Activated CD4-positive, alpha-beta T cell treated with anti-CD3 and anti-CD28 coated beads, Interleukin-2, amount 50 U/mL, for 16 hours (primary cell): ENCODE results near the gene KLHDC7B.
"Not testable (repeated sequence)": the region's sequence is repeated elsewhere in the genome, so short reads cannot be mapped to it uniquely, and the experiment has no call there.

Experiments used
- DNase-seq: peaks from one replicate; pipeline ENCODE4 v3.0.0-alpha.2; 2020

Gene KLHDC7B

DNA sequence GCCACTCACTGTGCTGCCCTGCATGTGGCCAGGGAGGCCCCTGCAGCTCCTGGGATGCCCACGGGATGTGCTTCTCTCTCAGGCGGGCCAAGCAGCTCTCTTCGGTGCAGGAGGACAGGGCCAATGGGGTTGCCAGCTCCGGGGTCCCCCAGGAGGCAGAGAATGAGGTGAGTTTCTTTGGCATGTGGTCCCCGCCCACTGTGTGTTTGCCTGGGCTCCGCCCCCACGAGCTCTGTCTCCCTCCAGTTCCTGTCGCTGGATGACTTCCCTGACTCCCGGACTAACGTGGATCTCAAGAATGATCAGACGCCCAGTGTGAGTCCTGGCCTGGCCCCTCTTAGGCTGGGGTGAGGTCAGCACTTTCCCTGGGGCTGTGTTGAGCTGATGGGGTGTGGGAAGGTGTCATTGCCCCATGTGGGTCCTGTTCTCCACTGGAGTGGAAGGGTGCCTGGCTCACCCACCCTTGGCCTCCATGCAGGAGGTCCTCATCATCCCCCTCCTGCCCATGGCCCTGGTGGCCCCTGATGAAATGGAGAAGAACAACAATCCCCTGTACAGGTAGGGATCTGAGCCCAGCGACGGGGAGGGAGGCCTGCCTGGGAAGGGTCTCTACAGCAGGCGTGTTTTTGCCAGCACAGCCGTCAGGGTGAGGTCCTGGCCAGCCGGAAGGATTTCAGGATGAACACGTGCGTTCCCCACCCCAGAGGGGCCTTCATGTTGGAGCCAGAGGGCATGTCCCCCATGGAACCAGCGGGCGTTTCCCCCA is 28.0 kb upstream of the KLHDC7B start:
- no peak for DNase-seq

DNA sequence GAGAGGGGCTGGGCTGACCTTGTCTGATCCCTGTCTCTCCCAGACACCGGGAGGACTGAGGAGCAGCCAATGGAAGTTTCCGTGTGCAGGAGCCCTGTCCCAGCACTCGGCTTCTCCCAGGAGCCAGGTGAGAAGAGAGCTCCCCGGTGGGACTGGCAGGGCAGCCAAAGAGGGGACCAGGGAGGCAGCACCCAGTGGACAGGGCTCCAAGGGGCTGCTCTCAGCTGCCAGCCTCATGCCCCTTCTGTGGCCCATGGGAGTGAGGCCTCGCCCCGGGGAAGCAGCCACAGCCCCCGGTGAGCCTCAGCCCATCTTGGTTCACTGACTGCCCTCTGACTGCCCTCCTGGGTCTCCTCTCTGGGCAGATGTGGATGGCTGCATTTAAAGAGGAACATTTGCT is 27.1 kb upstream of the KLHDC7B start:
- DNase-seq, result no peak

DNA sequence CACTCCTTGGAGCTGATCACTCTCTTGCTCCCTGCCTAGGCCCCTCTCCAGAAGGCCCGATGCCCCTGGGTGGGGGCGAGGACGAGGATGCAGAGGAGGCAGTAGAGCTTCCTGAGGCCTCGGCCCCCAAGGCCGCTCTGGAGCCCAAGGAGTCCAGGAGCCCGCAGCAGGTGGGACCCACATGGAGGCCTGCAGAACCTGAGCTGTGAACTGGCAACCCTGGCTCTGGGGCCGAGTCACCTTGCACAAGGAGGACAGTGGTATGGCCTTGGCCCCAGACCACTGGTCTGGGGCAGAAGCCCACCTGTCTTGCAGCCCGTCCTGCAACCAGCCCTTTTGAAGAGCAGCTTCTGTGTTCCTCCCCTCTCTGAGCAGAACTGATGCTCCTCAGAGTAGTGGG is 26.5 kb upstream of the KLHDC7B start:
- DNase-seq, result no peak

DNA sequence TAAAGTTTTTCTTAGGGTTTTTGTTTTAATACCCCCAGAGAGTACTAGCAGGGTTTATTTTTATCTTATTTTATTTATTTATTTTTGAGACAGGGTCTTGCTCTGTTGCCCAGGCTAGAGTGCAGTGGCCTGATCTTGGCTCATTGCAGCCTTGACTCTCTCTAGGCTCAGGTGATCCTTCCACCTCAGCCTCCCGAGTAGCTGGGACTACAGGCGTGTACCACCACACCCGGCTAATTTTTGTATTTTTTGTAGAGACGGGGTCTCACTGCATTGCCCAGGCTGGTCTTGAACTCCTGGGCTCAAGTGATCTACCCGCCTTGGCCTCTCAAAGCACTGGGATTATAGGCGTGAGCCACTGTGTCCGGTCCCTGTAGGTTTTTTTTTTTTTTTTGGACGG is 25.5 kb upstream of the KLHDC7B start:
- not testable (repeated sequence) for DNase-seq

DNA sequence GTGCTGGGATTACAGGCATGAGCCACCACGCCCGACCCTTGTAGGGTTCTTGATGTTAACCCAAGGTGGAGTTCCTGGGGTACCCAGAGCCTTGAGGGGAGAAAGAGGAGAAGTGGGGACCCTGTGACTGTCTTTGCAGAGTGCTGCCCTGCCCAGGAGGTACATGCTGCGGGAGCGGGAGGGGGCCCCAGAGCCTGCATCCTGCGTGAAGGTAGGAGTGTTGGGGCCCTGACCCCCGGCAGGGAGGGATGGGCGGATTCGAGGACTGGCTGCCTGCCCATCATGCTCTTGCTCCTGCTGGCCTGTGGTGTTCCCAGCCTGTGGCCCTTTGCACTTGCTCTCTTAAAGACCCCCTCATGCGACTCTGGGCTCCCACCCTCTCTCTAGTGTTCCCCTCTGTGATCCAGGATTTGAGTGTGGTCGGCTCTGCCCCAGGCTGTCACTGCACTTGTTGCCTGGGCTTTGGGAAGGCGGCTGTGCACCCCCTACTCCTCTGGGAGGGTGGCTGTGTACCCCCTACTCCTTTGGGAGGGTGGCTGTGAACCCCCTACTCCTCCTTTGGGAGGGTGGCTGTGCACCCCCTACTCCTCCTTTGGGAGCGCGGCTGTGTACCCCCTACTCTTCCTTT is 24.8 kb upstream of the KLHDC7B start:
- DNase-seq, result no peak

DNA sequence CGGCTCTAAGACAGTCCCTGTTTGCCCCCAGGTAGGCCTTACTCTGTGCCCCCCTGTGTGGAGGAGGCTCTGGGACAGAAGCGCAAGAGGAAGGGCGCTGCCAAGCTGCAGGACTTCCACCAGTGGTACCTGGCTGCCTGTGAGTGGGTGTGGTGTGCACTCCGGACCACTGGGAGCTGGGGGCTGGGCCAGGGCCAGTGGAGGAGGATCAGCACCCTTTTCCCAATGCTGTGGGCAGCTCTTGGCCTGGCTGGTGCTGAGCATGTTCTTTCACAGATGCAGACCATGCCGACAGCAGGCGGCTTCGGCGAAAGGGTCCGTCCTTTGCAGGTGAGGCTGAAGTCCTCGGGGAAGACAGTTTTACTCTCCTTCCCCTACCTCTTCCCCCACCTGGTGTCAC is 24.0 kb upstream of the KLHDC7B start:
- DNase-seq, result no peak

DNA sequence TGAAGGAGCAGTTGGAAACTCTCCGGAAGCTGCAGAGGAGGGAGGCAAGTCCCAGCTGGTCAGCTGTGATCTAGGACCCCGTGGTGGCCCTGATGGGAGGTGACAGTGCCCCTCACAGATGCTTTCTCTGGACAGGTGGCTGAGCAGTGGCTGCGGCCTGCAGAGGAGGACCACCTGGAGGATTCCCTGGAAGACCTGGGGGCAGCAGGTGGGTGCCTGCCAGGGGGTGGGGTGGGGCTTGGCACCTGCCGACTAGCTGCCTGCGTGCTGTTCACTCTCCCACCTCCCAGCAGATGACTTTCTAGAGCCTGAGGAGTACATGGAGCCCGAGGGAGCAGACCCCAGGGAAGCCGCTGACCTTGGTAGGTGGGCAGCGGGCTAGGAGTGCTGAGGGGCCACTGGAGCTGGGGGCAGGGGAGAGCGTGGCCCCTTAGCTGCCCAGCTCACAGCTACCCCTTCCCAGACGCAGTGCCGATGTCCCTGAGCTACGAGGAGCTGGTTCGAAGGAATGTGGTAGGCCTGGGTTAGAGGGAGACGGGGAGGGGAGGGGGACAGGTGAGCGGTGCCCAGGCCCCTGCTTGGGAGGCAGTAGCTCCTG is 23.4 kb upstream of the KLHDC7B start:
- no peak for DNase-seq

DNA sequence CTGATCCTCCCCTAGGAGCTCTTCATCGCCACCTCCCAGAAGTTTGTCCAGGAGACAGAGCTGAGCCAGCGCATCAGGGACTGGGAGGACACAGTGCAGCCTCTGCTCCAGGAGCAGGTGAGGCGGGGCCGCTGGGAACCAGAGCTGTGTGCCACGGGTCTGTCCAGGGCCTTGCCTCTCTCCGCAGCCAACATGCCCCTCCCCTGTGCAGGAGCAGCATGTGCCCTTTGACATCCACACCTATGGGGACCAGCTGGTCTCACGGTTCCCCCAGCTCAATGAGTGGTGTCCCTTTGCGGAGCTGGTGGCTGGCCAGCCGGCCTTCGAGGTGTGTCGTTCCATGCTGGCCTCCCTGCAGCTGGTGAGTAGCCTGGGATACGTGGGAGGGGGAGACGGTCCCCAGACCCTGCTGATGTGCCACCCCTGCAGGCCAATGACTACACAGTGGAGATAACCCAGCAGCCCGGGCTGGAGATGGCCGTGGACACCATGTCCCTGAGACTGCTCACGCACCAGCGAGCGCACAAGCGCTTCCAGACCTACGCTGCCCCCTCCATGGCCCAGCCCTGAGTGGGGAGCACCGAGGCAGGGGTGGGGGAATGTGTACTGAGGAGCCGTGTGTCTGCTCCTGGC is 22.8 kb upstream of the KLHDC7B start:
- DNase-seq, result no peak

DNA sequence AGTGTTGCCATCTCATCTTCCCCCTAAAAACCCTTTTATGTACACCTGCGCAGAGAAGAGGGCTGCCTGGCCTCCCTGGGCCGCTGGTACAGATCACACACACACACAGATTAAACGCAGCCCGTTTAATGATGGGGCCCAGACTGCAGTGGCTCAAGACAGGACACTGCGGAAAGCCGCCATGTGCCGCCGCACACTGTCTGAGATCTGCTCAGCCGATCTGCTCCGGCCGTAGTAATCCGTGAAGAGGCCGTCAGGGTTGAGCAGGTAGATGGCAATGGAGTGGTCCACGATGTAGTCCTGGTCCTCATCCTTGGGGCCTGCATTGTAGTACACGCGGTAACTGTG is 22.3 kb upstream of the KLHDC7B start:
- no peak for DNase-seq

DNA sequence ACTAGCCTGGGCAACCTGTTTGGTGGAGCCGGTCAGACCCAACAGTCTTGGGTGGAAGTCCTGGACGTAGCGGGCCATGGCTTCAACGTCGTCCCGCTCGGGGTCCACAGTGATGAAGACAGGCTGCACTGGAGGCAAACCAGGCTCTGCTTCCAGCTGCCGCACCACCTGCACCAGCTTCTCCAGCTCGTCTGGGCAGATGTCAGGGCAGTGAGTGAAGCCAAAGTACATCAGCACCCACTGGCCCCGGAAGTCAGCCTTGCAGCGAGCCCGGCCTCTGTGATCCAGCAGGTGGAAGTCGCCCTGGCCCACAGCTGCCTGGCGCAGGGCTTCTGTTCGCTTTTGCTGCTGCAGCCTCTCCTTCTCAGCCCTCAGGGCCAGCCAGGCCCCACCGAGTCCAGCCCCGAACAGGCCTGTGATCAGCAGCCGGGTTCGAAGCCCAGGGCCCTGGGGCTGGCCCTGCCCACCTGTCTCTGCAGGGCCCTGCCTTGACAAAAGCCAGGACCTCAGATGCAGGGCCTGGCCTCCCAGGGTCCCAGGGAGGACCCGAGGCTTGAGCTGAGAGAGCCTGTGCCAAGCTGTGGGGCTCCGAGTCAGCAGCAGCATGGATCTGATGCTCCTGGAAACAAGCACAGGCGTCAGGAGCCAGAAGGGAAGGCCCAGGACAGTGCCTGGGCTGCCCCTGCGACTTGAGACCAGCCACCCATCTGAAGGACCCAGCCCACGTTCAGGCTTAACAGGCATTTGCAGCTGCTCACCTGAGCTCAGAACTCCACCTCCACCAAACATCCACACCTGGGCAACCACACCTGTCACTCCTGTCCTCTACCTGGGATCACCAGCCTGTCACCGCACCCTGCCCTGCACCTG is 21.7 kb upstream of the KLHDC7B start:
- DNase-seq, result no peak

DNA sequence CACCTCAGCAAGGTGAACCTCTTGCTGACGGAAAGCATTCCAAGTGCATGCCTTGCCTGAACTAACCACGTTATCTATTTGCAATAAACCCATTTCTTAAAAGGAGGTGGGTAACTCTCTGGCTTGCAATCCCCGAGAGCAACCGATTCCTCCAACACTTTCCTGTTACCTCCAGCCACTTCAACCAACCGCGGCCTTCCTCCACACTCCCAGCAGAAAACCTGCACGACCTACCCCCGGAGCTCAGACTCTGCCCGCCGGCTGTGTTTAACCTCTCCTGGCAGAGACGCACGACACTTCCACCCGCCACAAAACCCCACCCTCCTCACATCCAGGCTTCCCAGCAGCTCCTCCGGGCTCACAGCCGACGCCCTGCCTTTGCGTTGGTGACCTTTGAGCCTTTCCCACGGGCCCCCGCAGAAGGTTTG is 21.0 kb upstream of the KLHDC7B start:
- peak; percentile 33 for DNase-seq

DNA sequence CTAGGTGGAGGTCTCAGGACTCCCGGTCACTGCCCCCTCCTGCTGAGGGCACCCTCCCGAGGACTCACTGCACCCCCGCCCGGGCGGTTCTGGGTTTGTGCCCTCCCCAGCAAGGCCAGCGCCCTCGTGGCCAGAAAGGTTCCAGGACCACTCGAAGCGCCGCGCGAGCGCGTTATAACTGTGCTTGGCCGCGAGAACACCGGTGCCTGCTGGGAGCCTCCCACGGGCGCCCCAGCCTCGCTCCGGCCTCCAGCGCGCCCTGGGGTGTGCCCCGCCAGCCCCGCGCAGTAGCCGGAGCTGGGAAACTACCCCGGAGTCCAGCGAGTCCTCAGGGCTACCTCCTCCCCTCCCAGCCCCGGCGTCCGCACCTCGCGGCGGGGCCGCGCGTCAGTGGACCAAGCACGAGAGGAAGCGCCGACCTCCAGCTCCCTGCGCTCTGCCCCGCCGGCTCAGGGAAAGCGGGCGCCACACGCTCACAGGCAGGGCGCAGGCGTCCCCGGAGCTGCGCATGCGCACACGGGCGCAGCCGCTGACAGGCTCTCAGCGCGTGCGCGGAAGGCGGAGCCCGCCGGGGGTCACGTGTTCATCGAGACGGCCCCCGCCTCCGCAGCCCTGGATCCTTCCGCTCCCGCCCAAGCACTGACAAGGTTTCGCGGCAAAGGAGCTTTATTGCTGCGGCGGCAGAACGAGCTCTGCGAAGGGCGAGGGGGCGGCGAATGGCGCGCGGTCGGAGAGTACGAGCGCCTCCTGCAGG is 20.4 kb upstream of the KLHDC7B start, which contains the start of gene SCO2:
Gene SCO2, minus strand, starts transcription at position 495 of the 754 bp plus-strand sequence. CDS start 1,187 bp downstream, outside the sequence.
- DNase-seq, result peak; percentile 98

DNA sequence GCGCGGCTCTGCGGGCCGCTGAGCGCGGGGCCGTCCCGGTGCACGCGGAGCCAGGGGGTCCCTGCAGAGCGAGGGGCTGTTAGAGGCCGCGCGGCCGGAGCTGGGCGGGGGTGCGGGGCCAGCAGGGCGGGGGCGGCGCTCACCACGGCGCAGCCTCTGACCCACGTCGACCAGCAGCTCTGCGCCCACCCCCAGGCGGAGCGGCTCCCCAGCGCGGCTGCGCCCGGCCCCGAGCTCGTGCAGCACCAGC is 19.9 kb upstream of the KLHDC7B start:
- DNase-seq, result no peak

DNA sequence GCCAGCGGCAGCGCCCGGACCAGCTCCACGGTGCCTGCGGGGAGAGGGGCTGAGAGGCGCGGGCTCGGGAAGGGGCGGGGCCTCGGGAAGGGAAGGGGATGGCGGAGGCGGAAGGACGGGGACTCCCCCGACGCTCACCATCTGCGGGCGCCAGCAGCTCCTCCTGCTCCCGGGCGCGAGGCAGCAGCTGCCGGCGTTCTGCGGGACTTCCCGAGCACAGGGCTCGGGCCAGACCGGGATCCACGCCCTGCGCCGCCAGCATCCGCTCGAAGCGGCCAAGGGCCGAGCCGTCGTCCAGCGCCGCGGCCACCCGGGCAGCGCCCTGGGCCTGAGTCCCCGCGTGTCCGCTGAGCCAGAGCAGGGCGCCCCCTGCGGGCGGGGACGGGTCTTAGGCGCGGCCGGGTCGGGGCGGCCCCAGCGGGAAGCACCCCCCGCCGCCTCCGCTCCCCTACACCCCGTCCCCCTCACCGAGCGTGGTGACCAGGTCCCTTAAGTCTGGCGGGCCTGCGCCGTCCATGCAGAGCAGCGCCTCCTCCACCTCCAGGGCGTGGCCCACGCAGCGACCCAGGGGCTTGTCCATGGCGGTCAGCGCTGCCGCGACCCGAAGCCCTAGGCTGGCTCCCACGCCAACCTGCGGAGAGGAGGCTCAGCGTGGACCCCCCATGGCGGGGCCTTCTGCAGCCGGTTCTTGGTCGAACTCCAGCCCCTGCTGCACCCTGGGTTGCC is 19.4 kb upstream of the KLHDC7B start:
- peak; percentile 91 for DNase-seq

DNA sequence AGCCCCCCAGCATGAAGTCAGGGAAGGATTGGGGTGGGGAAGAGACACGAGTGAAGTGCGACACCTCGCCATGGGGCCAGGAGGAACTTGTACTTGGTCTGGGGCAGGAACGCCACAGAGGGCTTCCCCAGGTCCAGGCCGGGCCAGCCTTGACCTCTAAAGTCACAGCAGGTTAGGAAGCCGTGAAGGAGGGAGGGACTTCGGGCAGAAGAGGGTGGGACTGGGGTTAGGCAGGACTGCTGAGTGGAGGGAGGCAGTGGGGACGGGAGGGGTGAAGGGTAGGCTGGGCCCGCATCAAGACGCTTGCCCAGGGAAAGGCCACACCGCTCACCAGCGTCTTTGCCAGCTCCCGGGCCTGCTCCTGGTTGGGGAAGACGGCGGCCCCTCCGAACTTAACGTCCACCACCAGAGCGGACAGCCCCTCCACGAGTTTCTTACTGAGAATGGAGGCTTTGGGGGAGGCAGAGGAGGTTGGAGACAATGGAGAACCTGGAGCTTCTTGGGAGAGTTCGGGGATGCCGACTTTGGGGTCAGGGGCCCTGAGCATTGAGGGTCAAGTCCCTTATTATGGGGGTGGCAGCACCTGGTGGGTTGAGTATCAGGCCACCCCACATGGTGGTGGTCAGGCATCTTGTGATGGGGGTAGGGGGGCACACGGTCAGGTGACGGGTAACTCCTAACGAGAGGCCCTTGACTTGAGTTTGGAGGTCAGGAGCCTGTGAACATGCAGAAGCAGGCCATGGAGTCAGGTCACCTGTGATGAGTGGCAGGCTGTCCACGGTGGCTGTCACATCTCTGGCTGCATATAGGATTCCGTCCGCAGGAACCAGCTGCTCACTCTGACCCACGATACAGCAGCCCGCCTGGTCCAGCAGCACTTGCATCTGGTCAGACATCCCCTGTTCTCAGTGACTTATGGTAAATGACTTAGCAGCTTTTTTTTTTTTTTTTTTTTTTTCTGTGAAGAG is 18.6 kb upstream of the KLHDC7B start:
- DNase-seq, result peak; percentile 80

DNA sequence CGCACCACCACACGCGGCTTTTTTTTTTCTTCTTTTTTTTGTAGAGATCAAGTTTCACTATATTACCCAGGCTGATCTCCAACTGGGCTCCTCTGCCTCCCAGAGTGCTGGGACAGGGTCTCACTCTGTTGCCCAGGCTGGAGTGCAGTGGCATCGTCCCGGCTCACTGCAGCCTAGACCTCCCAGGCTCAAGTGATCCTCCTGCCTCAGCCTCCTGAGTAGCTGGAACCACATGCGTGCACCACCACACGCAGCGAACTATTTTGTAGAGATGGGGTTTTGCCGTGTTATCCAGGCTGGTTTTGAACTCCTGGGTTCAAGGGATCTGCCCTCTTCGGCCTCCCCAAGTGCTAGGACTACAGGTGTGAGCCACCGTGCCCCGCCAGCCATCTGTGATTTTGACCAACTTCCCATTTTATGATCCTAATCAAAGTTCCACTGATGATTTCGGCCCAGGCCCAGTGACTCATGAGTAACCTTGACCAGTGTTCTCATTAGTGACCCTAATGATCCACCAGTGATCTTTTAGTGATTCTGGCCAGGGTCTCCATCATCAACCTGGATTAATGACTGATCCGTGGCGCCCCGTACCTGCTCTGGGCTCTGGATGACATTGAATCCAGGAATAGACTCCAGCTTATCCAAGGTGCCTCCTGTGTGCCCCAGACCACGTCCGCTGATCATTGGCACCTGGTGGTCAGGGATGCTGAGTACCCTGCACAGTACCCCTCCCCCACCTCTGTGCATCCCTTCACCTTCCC is 17.6 kb upstream of the KLHDC7B start:
- DNase-seq, result no peak

DNA sequence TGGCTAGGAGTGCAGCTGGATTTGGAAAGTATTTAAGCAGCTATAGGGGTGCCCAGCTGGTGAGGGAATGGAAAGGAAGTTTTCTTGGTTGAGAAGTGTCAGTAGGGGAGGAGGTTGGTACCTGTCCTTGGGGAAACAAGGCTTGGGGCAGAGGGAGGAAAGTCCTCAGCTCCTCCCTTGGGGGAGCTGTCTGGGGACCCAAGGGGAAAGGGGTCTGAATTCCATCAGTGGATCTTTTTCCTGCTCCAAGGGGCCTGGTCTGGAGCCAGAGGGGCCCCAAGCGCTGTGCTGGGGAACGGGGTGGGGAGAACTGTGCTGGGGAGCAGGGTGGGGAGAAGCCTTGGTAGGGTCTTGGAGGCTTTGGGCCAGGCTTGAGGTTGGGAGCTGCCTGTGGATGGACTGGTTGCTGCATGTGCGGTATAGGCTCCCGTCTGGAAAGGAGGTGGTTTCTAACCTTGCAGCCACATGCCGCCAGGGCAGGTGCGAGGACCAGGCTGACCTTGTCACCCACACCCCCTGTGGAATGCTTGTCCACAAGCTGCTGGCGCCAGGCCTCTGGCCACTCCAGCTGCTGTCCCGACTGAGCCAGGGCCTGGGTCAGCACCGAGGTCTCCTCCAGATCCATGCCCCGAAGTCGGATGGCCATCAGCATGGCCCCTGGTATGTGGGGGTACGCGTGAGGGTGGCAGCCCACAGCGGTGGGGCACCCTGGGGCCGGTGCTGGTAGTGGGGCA is 16.9 kb upstream of the KLHDC7B start:
- no peak for DNase-seq

DNA sequence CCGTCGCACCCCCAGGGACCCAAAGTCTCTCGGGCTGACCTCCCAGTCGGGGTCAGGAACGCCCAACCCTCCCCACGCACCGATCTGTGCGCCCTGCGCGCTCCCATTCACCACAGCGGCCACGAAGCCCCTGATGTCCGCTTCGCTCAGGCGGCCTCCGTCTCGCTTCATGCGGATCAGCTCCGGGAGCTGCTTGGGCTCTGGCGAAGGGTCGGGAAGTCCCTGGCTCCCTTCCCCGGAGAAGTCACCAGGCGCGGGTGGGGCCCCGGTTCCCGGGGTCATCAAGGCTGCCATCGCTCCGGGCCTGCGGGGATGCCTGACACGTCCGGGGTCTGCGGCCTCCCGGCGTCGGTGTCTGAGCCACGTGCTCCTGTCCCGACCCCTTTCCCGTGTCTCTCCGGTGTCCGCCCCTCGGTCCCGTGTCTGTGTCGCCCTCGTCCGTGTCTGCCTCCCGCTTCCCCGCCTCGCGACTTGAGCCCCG is 16.2 kb upstream of the KLHDC7B start:
- DNase-seq, result no peak
